NCI-H446 treated with DMSO at 0.1 percent for 48 hours (cell line): ENCODE results near the gene CCAR1.
"Not testable (repeated sequence)": the region's sequence is repeated elsewhere in the genome, so short reads cannot be mapped to it uniquely, and the experiment has no call there.

ENCODE experiments used
- DNase-seq: peaks from one replicate; lab custom pipeline; 2025; lab: John Stamatoyannopoulos, UW

Gene CCAR1

GRCh38 chr10:68756766-68757165 is 35.7 kb downstream of the CCAR1 start:
- DNase-seq = no peak

- DNase-seq = no peak
Measured at GRCh38 chr10:68759223-68759863, 38.3 kb downstream of the CCAR1 start.

GRCh38 chr10:68759967-68760366 is 38.9 kb downstream of the CCAR1 start:
- no peak for DNase-seq

GRCh38 chr10:68767407-68767806 is 46.4 kb downstream of the CCAR1 start:
- DNase-seq = not testable (repeated sequence)

DNA sequence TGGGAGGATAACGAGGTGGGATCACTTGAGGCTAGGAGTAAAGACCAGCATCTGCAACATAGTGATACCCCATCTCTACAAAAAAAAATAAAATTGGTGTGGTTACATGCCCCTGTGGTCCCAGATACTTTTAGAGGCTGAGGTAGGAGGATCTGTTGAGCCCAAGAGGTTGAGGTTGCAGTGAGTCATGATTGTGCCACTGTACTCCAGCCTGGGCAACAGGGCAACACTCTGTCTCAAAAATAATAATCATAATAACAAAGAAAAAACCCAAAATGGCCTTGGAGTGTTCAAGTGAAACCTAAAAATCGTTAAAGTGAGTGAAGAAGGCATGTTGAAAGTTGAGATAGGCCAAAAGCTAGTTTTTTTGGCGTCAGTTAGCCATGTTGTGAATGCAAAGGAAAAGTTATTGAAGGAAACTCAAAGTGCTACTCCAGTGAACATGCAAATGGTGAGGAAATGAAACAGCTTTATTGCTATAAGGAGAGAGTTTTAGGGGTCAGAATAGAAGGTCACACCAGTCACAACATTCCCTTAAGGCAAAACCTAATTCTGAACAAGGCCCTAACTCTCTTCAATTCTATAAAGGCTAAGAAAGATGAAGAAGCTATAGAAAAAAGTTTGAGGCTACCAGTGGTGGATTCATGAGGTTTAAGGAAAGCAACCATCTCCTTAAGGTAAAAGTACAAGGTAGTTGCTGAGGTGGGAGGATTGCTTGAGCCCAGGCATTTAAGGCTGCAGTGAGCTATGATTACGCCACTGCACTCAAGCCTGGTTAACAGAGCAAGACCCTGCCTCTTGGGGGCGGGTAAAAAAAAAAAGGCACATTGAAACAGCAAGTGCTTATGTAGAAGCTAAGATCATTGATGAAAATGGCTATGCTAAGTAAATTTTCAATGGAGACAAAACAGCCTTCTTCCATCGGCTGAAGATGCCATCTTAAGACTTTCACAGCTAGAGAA is 60.9 kb downstream of the CCAR1 start:
- DNase-seq = no peak

GRCh38 chr10:68784476-68784875 is 63.4 kb downstream of the CCAR1 start:
- no peak for DNase-seq

GRCh38 chr10:68787813-68788212 is 66.8 kb downstream of the CCAR1 start:
- no peak for DNase-seq

DNA sequence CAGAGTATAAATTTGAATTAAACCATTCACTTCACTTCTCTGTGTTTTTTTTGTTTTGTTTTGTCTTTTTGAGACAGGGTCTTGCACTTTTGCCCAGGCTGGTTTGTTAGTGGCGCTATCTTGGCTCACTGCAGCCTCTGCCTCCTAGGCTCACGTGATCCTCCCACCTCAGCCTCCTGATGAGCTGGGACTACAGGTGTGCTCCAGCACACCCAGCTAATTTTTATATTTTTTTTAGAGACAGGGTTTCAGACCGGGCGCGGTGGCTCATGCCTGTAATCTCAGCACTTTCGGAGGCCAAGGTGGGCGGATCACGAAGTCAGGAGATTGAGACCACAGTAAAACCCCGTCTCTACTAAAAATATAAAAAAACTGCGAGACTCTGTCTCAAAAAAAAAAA is 69.4 kb downstream of the CCAR1 start:
- no peak for DNase-seq

- no peak for DNase-seq
Measured at GRCh38 chr10:68792115-68792514, 71.1 kb downstream of the CCAR1 start.

DNA sequence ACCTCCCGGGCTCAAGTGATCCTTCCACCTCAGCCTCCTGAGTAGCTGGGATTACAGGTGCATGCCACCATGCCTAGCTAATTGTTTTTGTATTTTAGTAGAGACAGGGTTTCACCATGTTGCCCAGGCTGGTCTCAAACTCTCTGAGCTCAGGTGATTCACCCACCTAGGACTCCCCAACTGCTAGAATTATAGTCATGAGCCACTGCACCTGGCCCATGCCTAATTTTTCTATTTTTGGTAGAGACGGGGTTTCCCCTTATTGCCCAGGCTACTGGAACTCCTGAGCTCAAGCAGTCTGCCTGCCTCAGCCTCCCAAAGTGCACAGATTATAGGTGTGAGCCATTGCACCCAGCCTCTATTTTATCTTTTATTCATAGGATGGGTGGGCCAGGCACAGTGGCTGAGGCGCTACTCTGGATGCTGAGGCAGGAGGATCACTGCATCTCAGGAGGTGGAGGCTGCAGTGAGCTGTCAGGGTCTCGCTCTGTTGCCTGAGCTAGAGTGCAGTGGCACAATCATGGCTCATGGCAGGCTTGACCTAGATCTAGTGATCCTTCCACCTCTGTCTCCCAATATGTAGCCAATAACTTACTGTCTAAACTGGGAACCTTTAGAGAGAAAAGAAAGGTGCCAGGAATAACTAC is 75.0 kb downstream of the CCAR1 start:
- no peak for DNase-seq

DNA sequence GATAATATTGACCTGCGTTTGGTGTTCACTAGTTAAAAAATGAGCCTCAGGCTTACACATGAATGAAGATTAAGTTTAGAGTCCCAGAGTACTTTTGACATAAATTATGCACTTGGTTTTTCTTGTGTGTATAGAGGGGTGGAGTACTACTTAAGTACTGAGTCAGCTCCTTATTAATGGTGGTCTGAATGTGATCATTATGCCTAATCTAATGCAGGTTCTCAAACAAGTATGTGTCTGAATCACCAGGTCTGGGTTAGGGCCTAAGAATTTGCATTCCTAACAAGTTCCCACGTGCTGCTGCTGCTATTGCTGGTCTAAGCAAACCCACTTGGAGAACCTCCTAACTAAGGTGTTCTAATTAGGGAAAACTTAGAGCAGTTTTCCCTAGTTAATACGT is 75.6 kb downstream of the CCAR1 start:
- DNase-seq = no peak

DNA sequence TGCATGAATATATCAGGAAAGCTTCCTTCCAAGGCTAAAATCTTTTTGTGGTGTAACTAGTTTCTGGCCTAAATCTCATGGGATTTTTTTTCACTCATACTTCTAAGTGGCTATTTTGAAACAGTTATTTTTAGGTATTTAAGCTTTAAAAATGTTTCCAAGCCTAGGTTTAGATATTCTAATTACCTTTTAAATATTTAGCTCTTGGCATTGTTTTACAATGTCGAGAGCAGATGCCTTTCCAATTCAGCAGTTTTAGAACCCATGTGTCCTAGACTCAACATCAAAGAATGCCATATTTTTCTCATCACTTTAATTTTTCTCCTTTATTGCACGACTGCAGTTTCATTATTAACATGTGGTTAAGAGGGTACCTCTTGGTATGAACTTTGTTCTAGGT is 79.2 kb downstream of the CCAR1 start:
- DNase-seq = no peak

GRCh38 chr10:68804692-68805091 is 83.7 kb downstream of the CCAR1 start:
- no peak for DNase-seq

- not testable (repeated sequence) for DNase-seq
Measured at GRCh38 chr10:68810830-68811229, 89.8 kb downstream of the CCAR1 start.

- DNase-seq = no peak
Measured at GRCh38 chr10:68811314-68812009, 90.4 kb downstream of the CCAR1 start.

DNA sequence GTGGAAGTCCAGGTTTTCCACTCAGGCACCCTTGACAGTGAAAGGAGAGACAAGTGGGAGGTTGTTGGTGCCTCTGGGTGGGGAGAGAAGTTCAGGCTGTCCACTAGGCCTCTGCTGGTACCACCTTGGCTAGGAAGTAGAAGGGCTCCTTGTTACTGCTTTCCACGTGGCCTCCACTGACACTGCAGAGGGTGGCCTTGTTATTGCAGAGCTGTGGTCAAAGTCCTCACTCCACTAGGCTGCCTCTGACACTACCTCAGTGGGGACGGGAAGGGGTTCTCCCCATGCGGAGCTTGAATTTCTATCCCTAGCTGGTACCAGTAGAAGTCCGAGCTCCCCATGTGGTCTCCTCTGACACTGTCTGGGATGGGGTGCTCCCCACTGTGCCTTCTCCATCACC is 91.4 kb downstream of the CCAR1 start:
- DNase-seq = no peak

- no peak for DNase-seq
Measured at GRCh38 chr10:68813559-68813958, 92.5 kb downstream of the CCAR1 start.

- DNase-seq = no peak
Measured at GRCh38 chr10:68816796-68817412, 95.9 kb downstream of the CCAR1 start.

GRCh38 chr10:68820359-68820758 is 99.3 kb downstream of the CCAR1 start:
- not testable (repeated sequence) for DNase-seq

DNA sequence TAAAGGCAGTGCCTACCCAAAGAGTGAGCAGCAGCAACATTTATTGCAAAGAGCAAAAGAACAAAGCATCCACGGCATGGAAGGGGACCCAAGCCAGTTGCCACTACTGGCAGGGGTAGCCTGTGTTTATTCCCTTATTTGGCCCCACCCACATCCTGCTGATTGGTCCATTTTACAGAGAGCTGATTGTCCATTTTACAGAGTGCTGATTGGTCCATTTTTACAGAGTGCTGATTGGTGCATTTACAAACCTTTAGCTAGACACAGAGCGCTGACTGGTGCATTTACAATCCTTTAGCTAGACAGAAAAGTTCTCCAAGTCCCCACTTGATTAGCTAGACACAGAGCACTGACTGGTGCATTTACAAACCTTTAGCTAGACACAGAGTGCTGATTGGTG is 101.6 kb downstream of the CCAR1 start:
- DNase-seq = not testable (repeated sequence)

DNA sequence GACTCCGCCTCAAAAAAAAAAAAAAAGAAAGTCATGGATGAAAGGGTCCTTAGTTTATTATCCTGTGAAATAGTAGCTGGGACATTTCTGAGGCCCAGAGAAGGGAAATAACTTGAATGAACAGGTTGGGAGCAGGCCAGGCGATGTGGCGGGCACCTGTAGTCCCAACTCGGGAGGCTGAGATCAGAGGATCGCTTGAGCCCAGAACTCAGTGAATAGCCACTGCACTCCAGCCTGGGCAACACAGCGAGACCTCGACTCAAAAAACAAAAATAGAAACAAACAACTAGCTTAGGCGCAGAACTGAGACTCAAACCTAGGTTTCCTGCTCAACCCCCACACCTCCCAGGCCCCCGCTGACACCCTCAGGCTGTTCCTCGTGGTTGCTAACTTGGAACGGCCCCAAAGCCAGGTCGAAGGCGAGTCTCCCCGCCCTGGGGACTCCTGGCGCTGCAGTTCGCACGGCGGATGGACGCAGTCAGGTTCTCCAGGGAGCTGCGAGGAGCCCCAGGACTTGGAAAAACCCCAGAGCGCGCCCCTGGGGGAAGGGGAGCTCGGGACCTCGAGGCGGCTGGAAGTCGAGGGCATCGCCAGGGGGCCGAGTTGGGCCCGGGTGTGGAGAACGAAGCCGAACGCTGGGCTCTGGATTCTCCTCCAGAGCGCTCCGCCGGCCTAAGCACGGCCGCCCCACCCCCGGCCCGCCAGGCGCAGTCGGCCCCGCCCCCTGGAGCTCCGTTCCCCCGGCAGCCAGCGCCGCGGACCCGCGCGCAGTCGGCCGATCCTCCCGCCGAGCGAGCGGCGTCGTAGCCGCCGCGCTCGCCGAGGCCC is 105.9 kb downstream of the CCAR1 start, which contains the start of gene STOX1:
TSS of gene STOX1 (plus strand) at position 768 of the 828 bp plus-strand sequence. CDS start 93 bp downstream, outside the sequence.
- peak; percentile 7 for DNase-seq
